GM12801 (cell line): Measurements from ENCODE around the gene ARPC1A.

ENCODE experiments used
- TF ChIP-seq, protein P1 (sequence below): IDR thresholded peaks from one replicate; pipeline ENCODE4 v1.5.1; 2011; ENCODE audit warnings: control low read depth; ENCODE audit not compliant: insufficient read length; ENCODE audit errors: extremely low read depth

ARPC1A gene

DNA sequence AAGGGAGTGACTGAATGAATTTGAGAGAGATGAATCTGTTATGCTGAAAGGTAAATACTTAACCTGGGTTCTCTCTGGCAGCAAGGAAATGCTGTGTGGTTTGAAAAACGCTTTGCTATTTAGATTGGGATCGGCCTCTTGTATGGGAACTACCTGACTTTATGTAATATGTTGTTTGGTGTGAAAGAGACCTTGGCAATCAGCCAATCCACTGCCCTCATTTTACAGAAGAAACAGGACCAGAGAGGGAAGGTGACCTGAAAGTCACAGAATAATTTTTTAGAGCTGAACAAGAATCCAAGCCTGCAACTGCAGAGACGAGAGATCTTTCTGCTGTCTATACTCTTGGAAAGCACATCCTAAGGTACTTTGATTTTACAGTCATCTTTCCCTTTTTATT is 84.1 kb downstream of the ARPC1A start:
- TF ChIP-seq, protein P1, sequence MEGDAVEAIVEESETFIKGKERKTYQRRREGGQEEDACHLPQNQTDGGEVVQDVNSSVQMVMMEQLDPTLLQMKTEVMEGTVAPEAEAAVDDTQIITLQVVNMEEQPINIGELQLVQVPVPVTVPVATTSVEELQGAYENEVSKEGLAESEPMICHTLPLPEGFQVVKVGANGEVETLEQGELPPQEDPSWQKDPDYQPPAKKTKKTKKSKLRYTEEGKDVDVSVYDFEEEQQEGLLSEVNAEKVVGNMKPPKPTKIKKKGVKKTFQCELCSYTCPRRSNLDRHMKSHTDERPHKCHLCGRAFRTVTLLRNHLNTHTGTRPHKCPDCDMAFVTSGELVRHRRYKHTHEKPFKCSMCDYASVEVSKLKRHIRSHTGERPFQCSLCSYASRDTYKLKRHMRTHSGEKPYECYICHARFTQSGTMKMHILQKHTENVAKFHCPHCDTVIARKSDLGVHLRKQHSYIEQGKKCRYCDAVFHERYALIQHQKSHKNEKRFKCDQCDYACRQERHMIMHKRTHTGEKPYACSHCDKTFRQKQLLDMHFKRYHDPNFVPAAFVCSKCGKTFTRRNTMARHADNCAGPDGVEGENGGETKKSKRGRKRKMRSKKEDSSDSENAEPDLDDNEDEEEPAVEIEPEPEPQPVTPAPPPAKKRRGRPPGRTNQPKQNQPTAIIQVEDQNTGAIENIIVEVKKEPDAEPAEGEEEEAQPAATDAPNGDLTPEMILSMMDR: no peak

DNA sequence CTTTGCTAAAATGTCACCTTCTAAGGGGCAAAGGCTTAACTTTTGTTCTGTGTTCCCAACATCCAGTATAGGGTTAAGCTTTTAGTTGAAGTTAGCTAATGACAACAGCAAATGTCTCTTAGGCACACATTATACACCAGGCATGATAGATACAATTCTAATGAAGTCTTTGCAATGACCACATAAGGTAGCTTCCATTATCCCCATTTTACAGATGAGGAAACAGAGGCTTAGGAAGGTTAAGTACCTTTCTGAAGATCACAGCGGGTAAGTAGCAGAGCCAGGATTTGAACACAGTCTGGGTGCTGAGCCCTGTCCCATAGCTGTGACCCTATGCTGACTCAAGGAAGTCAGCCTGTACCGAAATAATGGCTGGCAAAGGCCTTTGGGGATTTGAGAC is 84.9 kb downstream of the ARPC1A start:
- TF ChIP-seq, protein P1: no peak
